Activated T-cell treated with anti-CD3 and anti-CD28 coated beads, Interleukin-2, amount 50 U/mL, for 72 hours (primary cell): Measurements from ENCODE around the gene GNB3. TPM values are rescaled to one million over a fixed set of nuclear protein-coding genes. Genes with fewer than 3 reads are reported as not detected.

Source experiments
- ATAC-seq, 2 donors: fragments of 150-1000 bp; cut with Tn5 transposase; replicated peaks in 1 of 2; 2 replicates each; pipeline ENCODE4 v1.10.0; 2021; ENCODE audit warnings: moderate library complexity in 2 of 2, mild to moderate bottlenecking in 1 of 2
- DNase-seq, 2 donors: peaks; one replicate each; pipeline ENCODE4 v3.0.0; 2021 to 2022; ENCODE audit warnings: mixed read lengths in 1 of 2
- H3K27ac Mint-ChIP-seq: one replicate; pipeline ENCODE4 v1.8.0; 2022; ENCODE audit warnings: mild to moderate bottlenecking, moderate library complexity, mixed read lengths
- H3K27me3 Mint-ChIP-seq: one replicate; pipeline ENCODE4 v1.8.0; 2022; ENCODE audit warnings: low read depth, mixed read lengths
- H3K36me3 Mint-ChIP-seq, 2 donors: one replicate each; pipeline ENCODE4 v1.8.0; 2022; ENCODE audit warnings: mixed read lengths in 2 of 2, mild to moderate bottlenecking in 1 of 2; ENCODE audit not compliant: insufficient read depth in 2 of 2
- H3K4me1 Mint-ChIP-seq: one replicate; pipeline ENCODE4 v1.8.0; 2022; ENCODE audit warnings: low read depth, mixed read lengths
- H3K4me3 Mint-ChIP-seq, 2 donors: one replicate each; pipeline ENCODE4 v1.8.0; 2022; ENCODE audit warnings: mild to moderate bottlenecking in 2 of 2, mixed read lengths in 2 of 2, moderate library complexity in 2 of 2
- H3K9me3 Mint-ChIP-seq, 2 donors: one replicate each; pipeline ENCODE4 v1.8.0; 2022; ENCODE audit warnings: mixed read lengths in 2 of 2
- total RNA-seq, 2 donors: library from RNA; stranded (reverse); gene quantifications; one replicate each; pipeline ENCODE4 v1.2.3, GENCODE V29; 2022

Gene GNB3
- total RNA-seq, 2 donors from 2014 or later, result 0.95 to 1.3 TPM

GRCh38 chr12:6834873-6835272, 5.9 kb upstream of the GNB3 start:
- H3K4me1 Mint-ChIP-seq, result peaks cover 11% of the 10 kb centered on the region
- ATAC-seq (no peak), DNase-seq (no peak)
- no peak overlapping the region for H3K4me3 Mint-ChIP-seq
- H3K27me3 Mint-ChIP-seq, result peaks cover 13% of the 10 kb centered on the region
- H3K36me3 Mint-ChIP-seq, result peaks cover 0 to 1% of the 10 kb centered on the region in 2 donors
- no peak overlapping the region for H3K27ac Mint-ChIP-seq
- H3K9me3 Mint-ChIP-seq, result no peaks in the 10 kb centered on the region

- Mint-ChIP-seq H3K4me1 (peaks cover 11% of the 10 kb centered on the region), H3K27me3 (no peaks in the 10 kb centered on the region), H3K9me3 (no peaks in the 10 kb centered on the region), H3K36me3 (no peaks in the 10 kb centered on the region), H3K27ac (no peak overlapping the region), H3K4me3 (no peak overlapping the region)
- DNase-seq, result no peak
- ATAC-seq, result no peak
These were observed 3.9 kb upstream of the GNB3 start for GRCh38 chr12:6836851-6837250.

GRCh38 chr12:6837370-6838060, 3.2 kb upstream of the GNB3 start:
- H3K4me1 Mint-ChIP-seq, result peaks cover 11% of the 10 kb centered on the region
- no peaks in the 10 kb centered on the region for H3K9me3 Mint-ChIP-seq
- H3K27ac Mint-ChIP-seq, result no peak overlapping the region

GRCh38 chr12:6838854-6839253, 1.9 kb upstream of the GNB3 start:
- DNase-seq, result no peak
- H3K4me3 Mint-ChIP-seq, result no peak overlapping the region
- no peaks in the 10 kb centered on the region for H3K36me3 Mint-ChIP-seq
- no peaks in the 10 kb centered on the region for H3K27me3 Mint-ChIP-seq
- peaks cover 10% of the 10 kb centered on the region for H3K4me1 Mint-ChIP-seq
- ATAC-seq, result no peak
- no peak overlapping the region for H3K27ac Mint-ChIP-seq
- H3K9me3 Mint-ChIP-seq, result no peaks in the 10 kb centered on the region

More at GRCh38 chr12:6837370-6838060, 3.2 kb upstream of the GNB3 start:
- Mint-ChIP-seq H3K27me3 (no peaks in the 10 kb centered on the region), H3K4me3 (no peak overlapping the region), H3K36me3 (no peaks in the 10 kb centered on the region)
- ATAC-seq (no peak), DNase-seq (no peak)

- Mint-ChIP-seq H3K36me3 (no peaks in the 10 kb centered on the region), H3K4me3 (no peak overlapping the region), H3K4me1 (peaks cover 2% of the 10 kb centered on the region), H3K9me3 (no peaks in the 10 kb centered on the region), H3K27ac (no peak overlapping the region), H3K27me3 (no peaks in the 10 kb centered on the region)
- DNase-seq, result no peak
- no peak for ATAC-seq
These were observed 1.1 kb upstream of the GNB3 start for GRCh38 chr12:6839482-6840201.

- Mint-ChIP-seq H3K4me1 (no peaks in the 10 kb centered on the region), H3K36me3 (peaks cover 0 to 2% of the 10 kb centered on the region in 2 donors), H3K4me3 (no peak overlapping the region), H3K9me3 (no peaks in the 10 kb centered on the region), H3K27me3 (no peaks in the 10 kb centered on the region), H3K27ac (no peak overlapping the region)
- DNase-seq (no peak), ATAC-seq (no peak)
These were observed 395 bp upstream of the GNB3 start for GRCh38 chr12:6840330-6840729.

- H3K27ac Mint-ChIP-seq, result no peak overlapping the region
These were observed 1.4 kb downstream of the GNB3 start for GRCh38 chr12:6842075-6842474.

GRCh38 chr12:6843118-6843902, 2.6 kb downstream of the GNB3 start:
- H3K27ac Mint-ChIP-seq, result no peak overlapping the region
- DNase-seq (no peak), ATAC-seq (no peak)
- H3K4me3 Mint-ChIP-seq, result no peak overlapping the region
- H3K36me3 Mint-ChIP-seq, result peaks cover 6 to 12% of the 10 kb centered on the region in 2 donors
- H3K9me3 Mint-ChIP-seq, result no peaks in the 10 kb centered on the region
- H3K4me1 Mint-ChIP-seq, result peaks cover 6% of the 10 kb centered on the region
- H3K27me3 Mint-ChIP-seq, result no peaks in the 10 kb centered on the region

More at GRCh38 chr12:6842075-6842474, 1.4 kb downstream of the GNB3 start:
- Mint-ChIP-seq H3K27me3 (no peaks in the 10 kb centered on the region), H3K4me3 (no peak overlapping the region), H3K9me3 (no peaks in the 10 kb centered on the region), H3K36me3 (peaks cover 2 to 8% of the 10 kb centered on the region in 2 donors), H3K4me1 (no peaks in the 10 kb centered on the region)
- DNase-seq (no peak), ATAC-seq (no peak)

- no peaks in the 10 kb centered on the region for H3K27me3 Mint-ChIP-seq
- H3K36me3 Mint-ChIP-seq, result peaks cover 9 to 21% of the 10 kb centered on the region in 2 donors
- no peak overlapping the region for H3K4me3 Mint-ChIP-seq
- ATAC-seq, result no peak
- no peak overlapping the region for H3K27ac Mint-ChIP-seq
- peaks cover 22% of the 10 kb centered on the region for H3K4me1 Mint-ChIP-seq
- DNase-seq, result no peak
- no peaks in the 10 kb centered on the region for H3K9me3 Mint-ChIP-seq
These were observed 4.7 kb downstream of the GNB3 start for GRCh38 chr12:6845395-6845794.

- no peak overlapping the region for H3K4me3 Mint-ChIP-seq
- DNase-seq (no peak), ATAC-seq (no peak)
- H3K4me1 Mint-ChIP-seq, result peaks cover 31% of the 10 kb centered on the region
- H3K27ac Mint-ChIP-seq, result no peak overlapping the region
- H3K9me3 Mint-ChIP-seq, result no peaks in the 10 kb centered on the region
- peaks cover 9 to 23% of the 10 kb centered on the region in 2 donors for H3K36me3 Mint-ChIP-seq
- H3K27me3 Mint-ChIP-seq, result no peaks in the 10 kb centered on the region
These were observed 5.7 kb downstream of the GNB3 start for GRCh38 chr12:6846316-6846869.

GRCh38 chr12:6847676-6848075, 7.0 kb downstream of the GNB3 start:
- ATAC-seq, result no peak
- Mint-ChIP-seq H3K27me3 (no peaks in the 10 kb centered on the region), H3K4me1 (peaks cover 31% of the 10 kb centered on the region), H3K27ac (no peak overlapping the region), H3K4me3 (no peak overlapping the region), H3K9me3 (no peaks in the 10 kb centered on the region), H3K36me3 (peaks cover 9 to 23% of the 10 kb centered on the region in 2 donors)
- DNase-seq, result no peak

GRCh38 chr12:6849427-6849826, 8.7 kb downstream of the GNB3 start:
- H3K27ac Mint-ChIP-seq, result peak overlapping the region; percentile 10
- H3K4me1 Mint-ChIP-seq, result peaks cover 48% of the 10 kb centered on the region
- DNase-seq (no peak), ATAC-seq (no peak)
- no peaks in the 10 kb centered on the region for H3K9me3 Mint-ChIP-seq
- peak overlapping the region; percentile 76 to 86 for H3K4me3 Mint-ChIP-seq
- H3K36me3 Mint-ChIP-seq, result peaks cover 9 to 23% of the 10 kb centered on the region in 2 donors
- H3K27me3 Mint-ChIP-seq, result no peaks in the 10 kb centered on the region
